Ovary (tissue), 10 donors: ENCODE results near the gene AKR1C4. TPM values are rescaled to one million over a fixed set of nuclear protein-coding genes. Genes with fewer than 3 reads are reported as not detected.

Source experiments
- DNase-seq, 5 donors: peaks; one replicate each; pipeline ENCODE4 v3.0.0-alpha.2; 2019 to 2020
- H3K27ac ChIP-seq, 2 donors: fragments of 200-600 bp; one replicate each; pipeline versions ENCODE4 v1.5.1 to v1.8.0; 2019 to 2022
- H3K27me3 ChIP-seq: fragments of 200-600 bp; one replicate; pipeline ENCODE4 v1.8.0; 2022
- H3K36me3 ChIP-seq: fragments of 200-600 bp; sonication (generic); one replicate; pipeline ENCODE4 v1.5.1; 2019
- H3K4me1 ChIP-seq: one replicate; pipeline ENCODE4 v1.8.1; 2013; ENCODE audit warnings: mild to moderate bottlenecking, moderate library complexity; ENCODE audit not compliant: insufficient read depth
- H3K4me3 ChIP-seq: fragments of 200-600 bp; sonication (generic); one replicate; pipeline ENCODE4 v1.5.1; 2017
- H3K9me3 ChIP-seq, 2 donors: fragments of 200-600 bp in 1 of 2; sonication (generic) in 1 of 2; one replicate each; pipeline versions ENCODE4 v1.5.1 to v1.8.1; 2013 to 2019; ENCODE audit warnings: mild to moderate bottlenecking in 1 of 2, moderate library complexity in 1 of 2
- CTCF ChIP-seq, 3 donors: fragments of 450-650 bp in 2 of 3; fragments of 200-600 bp in 1 of 3; IDR thresholded peaks; one replicate each; pipeline versions ENCODE4 v1.5.1 to v1.8.0; 2016 to 2022; ENCODE audit warnings: antibody characterized with exemption in 3 of 3, mild to moderate bottlenecking in 1 of 3
- EP300 ChIP-seq: sonication (generic); formaldehyde crosslinking; IDR thresholded peaks from one replicate; pipeline ENCODE4 v1.6.1; 2017; ENCODE audit warnings: antibody characterized with exemption
- POLR2A ChIP-seq: fragments of 450-650 bp; IDR thresholded peaks from one replicate; pipeline ENCODE4 v1.6.1; 2017; ENCODE audit warnings: antibody characterized with exemption, mild to moderate bottlenecking, moderate library complexity
- WGBS, 3 donors: extraction: QIAGEN DNeasy Blood & Tissue Kit in 1 of 3; methylation state at CpG; one replicate each; pipeline versions ENCODE4 v1.1.5 to v1.1.7; 2013 to 2017; 5-methylcytosine and 5-hydroxymethylcytosine counted together
- intact Hi-C, 4 donors: fragments of 100-400 bp; cut with DNase I; formaldehyde crosslinking; loops; one replicate each; pipeline versions ENCODE4 v1.11.0 to v1.15.1; 2022 to 2023
- long read RNA-seq, 3 donors: library from polyadenylated mRNA in 2 of 3; unstranded in 2 of 3; transcript quantifications; one replicate each; pipeline ENCODE4 v2.0.0 and lab custom pipeline, GENCODE V29; 2021 to 2026
- polyA plus RNA-seq, 2 donors: library from polyadenylated mRNA; stranded (reverse); fragments of 200-250 nt in 1 of 2; fragments of 350-450 nt in 1 of 2; fragmentation: Illumina TruSeq in 1 of 2; extraction: RNeasy Lipid Tissue Mini Kit (QIAGEN cat#74804) in 1 of 2; gene quantifications; one replicate each; pipeline ENCODE4 v1.2.3, GENCODE V29; 2013 to 2014
- total RNA-seq, 7 donors: library from RNA; depleted of rRNA in 2 of 7; stranded (reverse); fragments of >200 nt in 2 of 7; fragmentation: NEBNext Ultra II Directional in 3 of 7; extraction: Animal tissue kit (Norgen Biotek cat#: 25700) in 3 of 7; gene quantifications; one replicate each; pipeline versions ENCODE4 v1.1.0 to v1.2.4, GENCODE V29; 2016 to 2023
- donor health status: DM: no; HTN: no; CAD: no; lungs with moderate emphysema.
- donor health status: DM: no; HTN: no; CAD: no.
- donor health status: Bipolar disorder and iron deficiency.
- donor health status: DM: yes; HTN: yes; CAD: no.
- donor health status: DM: no; HTN: no; CAD: no.
- donor health status: DM: yes; HTN: yes; CAD: no.

The AKR1C4 gene
- total RNA-seq (not detected), polyA plus RNA-seq (not detected)
- long read RNA-seq, donor 1: 0 reads
- long read RNA-seq, donor 2: 0 reads
- long read RNA-seq, donor 3: 0 reads

GRCh38 chr10:5196702-5197113 lies at the start of gene AKR1C4:
Gene AKR1C4 (plus strand): TSS chr10:5196837. CDS start chr10:5196868, 31 bp downstream.
- no peaks in the 10 kb centered on the region for H3K36me3 ChIP-seq
- H3K4me1 ChIP-seq: no peaks in the 10 kb centered on the region
- DNase-seq: no peak
- H3K27me3 ChIP-seq: no peaks in the 10 kb centered on the region
- TF ChIP-seq POLR2A (no peak), EP300 (no peak), CTCF (IDR thresholded peaks at IDR 0.05) (no peak)
- no peak within 1 kb of the TSS for H3K4me3 ChIP-seq
- no peaks in the 10 kb centered on the region for H3K9me3 ChIP-seq
- WGBS, 3 donors: 71 to 82% (median 81%) methylated on average over 4 of the region's 4 CpGs
- intact Hi-C loops: no loop called here
- H3K27ac ChIP-seq: no peak within 1 kb of the TSS

- Histone ChIP-seq H3K36me3 (no peaks in the 10 kb centered on the region), H3K27me3 (no peaks in the 10 kb centered on the region), H3K4me3 (no peak overlapping the region), H3K9me3 (no peaks in the 10 kb centered on the region), H3K4me1 (no peaks in the 10 kb centered on the region), H3K27ac (no peak overlapping the region)
- DNase-seq: no peak
- no peak for TF ChIP-seq CTCF (IDR thresholded peaks at IDR 0.05)
- TF ChIP-seq EP300: no peak
- no peak for TF ChIP-seq POLR2A
- 83 to 87% (median 83%) methylated on average over 5 of the region's 5 CpGs for WGBS, 3 donors
- intact Hi-C loops: no loop called here
Observed at GRCh38 chr10:5146920-5147254, 49.8 kb upstream of the AKR1C4 start.

- H3K9me3 ChIP-seq: no peaks in the 10 kb centered on the region
- no peak for DNase-seq
- H3K27me3 ChIP-seq: no peaks in the 10 kb centered on the region
- no peak overlapping the region for H3K4me3 ChIP-seq
- intact Hi-C loops: no loop called here
- TF ChIP-seq EP300: no peak
- no peak for TF ChIP-seq CTCF (IDR thresholded peaks at IDR 0.05)
- TF ChIP-seq POLR2A: no peak
- WGBS, 3 donors: 50 to 72% (median 56%) methylated on average over 5 of the region's 5 CpGs
- no peak overlapping the region for H3K27ac ChIP-seq
- no peaks in the 10 kb centered on the region for H3K4me1 ChIP-seq
- H3K36me3 ChIP-seq: no peaks in the 10 kb centered on the region
Observed at GRCh38 chr10:5147255-5147980, 49.2 kb upstream of the AKR1C4 start.

- TF ChIP-seq POLR2A (no peak), EP300 (no peak), CTCF (IDR thresholded peaks at IDR 0.05) (no peak)
- Histone ChIP-seq H3K27ac (no peak overlapping the region), H3K36me3 (no peaks in the 10 kb centered on the region), H3K4me3 (no peak overlapping the region), H3K27me3 (no peaks in the 10 kb centered on the region), H3K4me1 (no peaks in the 10 kb centered on the region), H3K9me3 (no peaks in the 10 kb centered on the region)
- 45 to 51% (median 50%) methylated on average over 3 of the region's 3 CpGs for WGBS, 3 donors
- intact Hi-C loops: no loop called here
- DNase-seq: no peak
Observed at GRCh38 chr10:5147981-5148677, 48.5 kb upstream of the AKR1C4 start.
